ENCODE measurements around the gene CSTF2T. TPM values are rescaled to one million over a fixed set of nuclear protein-coding genes. Genes with fewer than 3 reads are reported as not detected.
A peak's percentile ranks its signal among the peaks of the same experiment; 100 is the strongest.

Gene CSTF2T
- total RNA-seq, 1 experiment from 2014 or later: 42.1 TPM

DNA sequence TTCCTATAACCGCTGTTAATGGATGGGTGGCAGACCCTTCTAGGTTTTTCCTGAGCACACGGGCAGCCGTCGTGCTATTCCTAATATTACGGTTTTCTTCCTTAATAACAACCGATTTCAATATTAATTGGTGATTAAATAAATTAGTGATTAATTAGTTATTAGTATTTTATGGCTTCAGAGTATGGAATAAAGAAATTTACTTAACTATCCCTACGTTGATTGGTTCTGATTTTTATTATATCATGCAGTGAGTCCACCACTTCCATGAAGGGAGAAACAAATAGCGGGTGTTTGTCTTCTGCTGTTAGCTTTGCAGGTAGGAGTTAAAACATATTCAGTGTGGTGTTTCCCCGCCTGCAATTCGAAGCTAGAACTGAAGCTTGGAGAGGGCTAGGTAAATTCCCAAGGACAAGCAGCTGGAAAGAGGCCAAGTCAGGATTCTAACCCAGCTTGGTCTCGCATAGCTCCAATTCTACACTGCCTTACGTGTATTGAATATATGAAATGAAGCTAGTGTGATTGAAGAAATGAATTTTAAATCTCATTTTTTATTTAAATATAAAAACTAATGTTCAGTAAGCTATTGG, 928 bp upstream of the CSTF2T start:
- Mint-ChIP-seq H3K9me3 (no peaks in the 10 kb centered on the region), H3K4me1 (peaks cover 30 to 36% of the 10 kb centered on the region in 2 experiments), H3K27ac (peak overlapping the region; percentile 100), H3K27me3 (ENCODE audit: low read depth) (no peaks in the 10 kb centered on the region), H3K4me3 (peak overlapping the region; percentile 98 to 99), H3K36me3 (ENCODE audit: insufficient read depth in 1 of 3, low read depth in 3 of 3) (peaks cover 12 to 26% (median 17%) of the 10 kb centered on the region in 3 experiments; a peak in 6 of 7 replicates)
- no peak overlapping the region for H2BK12ac ChIP-seq (ENCODE audit: insufficient read length, low read depth, low read length)
- H3K27me3 ChIP-seq (ENCODE audit: insufficient read depth, low read length): no peaks in the 10 kb centered on the region
- peaks cover 5% of the 10 kb centered on the region for H3K23me2 ChIP-seq (ENCODE audit: insufficient read length, low read depth, low read length, poor library complexity, severe bottlenecking)
- TF ChIP-seq, protein P1, sequence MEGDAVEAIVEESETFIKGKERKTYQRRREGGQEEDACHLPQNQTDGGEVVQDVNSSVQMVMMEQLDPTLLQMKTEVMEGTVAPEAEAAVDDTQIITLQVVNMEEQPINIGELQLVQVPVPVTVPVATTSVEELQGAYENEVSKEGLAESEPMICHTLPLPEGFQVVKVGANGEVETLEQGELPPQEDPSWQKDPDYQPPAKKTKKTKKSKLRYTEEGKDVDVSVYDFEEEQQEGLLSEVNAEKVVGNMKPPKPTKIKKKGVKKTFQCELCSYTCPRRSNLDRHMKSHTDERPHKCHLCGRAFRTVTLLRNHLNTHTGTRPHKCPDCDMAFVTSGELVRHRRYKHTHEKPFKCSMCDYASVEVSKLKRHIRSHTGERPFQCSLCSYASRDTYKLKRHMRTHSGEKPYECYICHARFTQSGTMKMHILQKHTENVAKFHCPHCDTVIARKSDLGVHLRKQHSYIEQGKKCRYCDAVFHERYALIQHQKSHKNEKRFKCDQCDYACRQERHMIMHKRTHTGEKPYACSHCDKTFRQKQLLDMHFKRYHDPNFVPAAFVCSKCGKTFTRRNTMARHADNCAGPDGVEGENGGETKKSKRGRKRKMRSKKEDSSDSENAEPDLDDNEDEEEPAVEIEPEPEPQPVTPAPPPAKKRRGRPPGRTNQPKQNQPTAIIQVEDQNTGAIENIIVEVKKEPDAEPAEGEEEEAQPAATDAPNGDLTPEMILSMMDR (conservative IDR thresholded peaks at IDR 0.05): no peak
- H3K56ac ChIP-seq (ENCODE audit: insufficient read length, low read depth, low read length): no peak overlapping the region
- H3K4ac ChIP-seq (ENCODE audit: low read depth, low read length): no peak overlapping the region
- H4K20me1 ChIP-seq (ENCODE audit: control insufficient read depth, insufficient read depth, insufficient read length): peaks cover 3% of the 10 kb centered on the region
- H2BK20ac ChIP-seq (ENCODE audit: low read depth, low read length, poor library complexity, severe bottlenecking): no peak overlapping the region
- H4K5ac ChIP-seq (ENCODE audit: insufficient read length, low read depth, low read length): no peak overlapping the region
- no peak overlapping the region for H2BK15ac ChIP-seq (ENCODE audit: low read depth, low read length)
- peaks cover 20% of the 10 kb centered on the region; the same call in 1 of the 2 replicates for H3K79me2 ChIP-seq (ENCODE audit: insufficient read depth, low read length)
- H4K91ac ChIP-seq (ENCODE audit: insufficient read length, low read depth, low read length): no peak overlapping the region
- no peak overlapping the region for H2BK5ac ChIP-seq (ENCODE audit: insufficient read length, low read length)
- peak overlapping the region; percentile 53 for H3K27ac ChIP-seq (ENCODE audit: insufficient read length, low read depth, low read length)
- H2AFZ ChIP-seq (ENCODE audit: low read length): peak overlapping the region; percentile 49
- H3K4me2 ChIP-seq (ENCODE audit: insufficient read depth, insufficient read length, low read length): peak overlapping the region; percentile 96
- no peaks in the 10 kb centered on the region for H3K4me1 ChIP-seq (ENCODE audit: insufficient read depth, low read length)
- H3K79me1 ChIP-seq (ENCODE audit: insufficient read depth, low read depth, low read length, poor library complexity, severe bottlenecking): no peaks in the 10 kb centered on the region
- peak overlapping the region; percentile 55 for H3K9ac ChIP-seq (ENCODE audit: extremely low read depth, insufficient read length, low read length)
- no peak overlapping the region for H3T11ph ChIP-seq (ENCODE audit: low read length)
- DNase-seq: no peak
- H4K8ac ChIP-seq (replicated peaks; ENCODE audit: insufficient read length, low read depth, low read length): no peak overlapping the region
- H3K9me3 ChIP-seq (ENCODE audit: control insufficient read depth, low read depth, low read length): no peaks in the 10 kb centered on the region
- H3K23ac ChIP-seq (ENCODE audit: insufficient read length, low read depth, low read length): no peak overlapping the region
- WGBS (ENCODE audit: extremely low coverage, insufficient read length, low lambda C conversion rate): no CpG with 5 or more reads among the region's 12 CpGs
- H3K18ac ChIP-seq (ENCODE audit: insufficient read length, low read depth, low read length): no peak overlapping the region
- no peak overlapping the region for H2AK5ac ChIP-seq (ENCODE audit: insufficient read length, low read length)
- H2BK120ac ChIP-seq (ENCODE audit: low read depth, low read length, poor library complexity, severe bottlenecking): no peak overlapping the region
- H3K14ac ChIP-seq (ENCODE audit: insufficient read depth, low read length): no peak overlapping the region
